GM19468 (cell line): ENCODE measurements around the gene IRGM.
A peak's percentile ranks its signal among the peaks of the same experiment; 100 is the strongest.
"Not testable (repeated sequence)": the region's sequence is repeated elsewhere in the genome, so short reads cannot be mapped to it uniquely, and the experiment has no call there.

Experiments used
- ATAC-seq: cut with Tn5 transposase; IDR thresholded peaks from one replicate; pipeline ENCODE4 v1.9.1; 2021; ENCODE audit warnings: mild to moderate bottlenecking, moderate library complexity, moderate number of reproducible peaks; ENCODE audit not compliant: unreplicated experiment; ENCODE audit errors: extremely low read depth

The IRGM gene

GRCh38 chr5:150846308-150846653 is at the start of gene IRGM:
TSS of gene IRGM (plus strand) at chr5:150846521. CDS start at chr5:150848124, 1,603 bp downstream.
- ATAC-seq = not testable (repeated sequence)

- ATAC-seq = no peak
These were observed 48.9 kb upstream of the IRGM start for GRCh38 chr5:150797384-150797783.

GRCh38 chr5:150801117-150801927 is 45.0 kb upstream of the IRGM start:
- ATAC-seq = no peak

GRCh38 chr5:150804388-150804787 is 41.9 kb upstream of the IRGM start:
- no peak for ATAC-seq

GRCh38 chr5:150809363-150809762 is 37.0 kb upstream of the IRGM start:
- no peak for ATAC-seq

- ATAC-seq = no peak
These were observed 31.3 kb upstream of the IRGM start for GRCh38 chr5:150815010-150815409.

- no peak for ATAC-seq
These were observed 29.4 kb upstream of the IRGM start for GRCh38 chr5:150816946-150817345.

- ATAC-seq = no peak
These were observed 16.6 kb upstream of the IRGM start for GRCh38 chr5:150829744-150830143.

GRCh38 chr5:150831821-150832220 is 14.5 kb upstream of the IRGM start:
- ATAC-seq = not testable (repeated sequence)

- no peak for ATAC-seq
These were observed 10.3 kb upstream of the IRGM start for GRCh38 chr5:150836064-150836463.

GRCh38 chr5:150836703-150837102 is 9.6 kb upstream of the IRGM start:
- ATAC-seq = no peak

- not testable (repeated sequence) for ATAC-seq
These were observed 999 bp upstream of the IRGM start for GRCh38 chr5:150845185-150845859.

GRCh38 chr5:150846654-150847333 is 473 bp downstream of the IRGM start:
- peak; percentile 59 for ATAC-seq

GRCh38 chr5:150847334-150847695 is 994 bp downstream of the IRGM start:
- ATAC-seq = no peak

- ATAC-seq = no peak
These were observed 1.9 kb downstream of the IRGM start for GRCh38 chr5:150848271-150848670.

- ATAC-seq = no peak
These were observed 4.7 kb downstream of the IRGM start for GRCh38 chr5:150851039-150851438.

- peak; percentile 26 for ATAC-seq
These were observed 7.2 kb downstream of the IRGM start for GRCh38 chr5:150853561-150853960.

GRCh38 chr5:150856700-150857099 is 10.4 kb downstream of the IRGM start:
- not testable (repeated sequence) for ATAC-seq

- no peak for ATAC-seq
These were observed 14.0 kb downstream of the IRGM start for GRCh38 chr5:150860246-150860821.

GRCh38 chr5:150862070-150862469 is 15.7 kb downstream of the IRGM start:
- ATAC-seq = no peak

GRCh38 chr5:150879358-150879757 is 33.0 kb downstream of the IRGM start:
- ATAC-seq = no peak
